ENCODE measurements around the gene MYBBP1A.

Gene MYBBP1A

DNA sequence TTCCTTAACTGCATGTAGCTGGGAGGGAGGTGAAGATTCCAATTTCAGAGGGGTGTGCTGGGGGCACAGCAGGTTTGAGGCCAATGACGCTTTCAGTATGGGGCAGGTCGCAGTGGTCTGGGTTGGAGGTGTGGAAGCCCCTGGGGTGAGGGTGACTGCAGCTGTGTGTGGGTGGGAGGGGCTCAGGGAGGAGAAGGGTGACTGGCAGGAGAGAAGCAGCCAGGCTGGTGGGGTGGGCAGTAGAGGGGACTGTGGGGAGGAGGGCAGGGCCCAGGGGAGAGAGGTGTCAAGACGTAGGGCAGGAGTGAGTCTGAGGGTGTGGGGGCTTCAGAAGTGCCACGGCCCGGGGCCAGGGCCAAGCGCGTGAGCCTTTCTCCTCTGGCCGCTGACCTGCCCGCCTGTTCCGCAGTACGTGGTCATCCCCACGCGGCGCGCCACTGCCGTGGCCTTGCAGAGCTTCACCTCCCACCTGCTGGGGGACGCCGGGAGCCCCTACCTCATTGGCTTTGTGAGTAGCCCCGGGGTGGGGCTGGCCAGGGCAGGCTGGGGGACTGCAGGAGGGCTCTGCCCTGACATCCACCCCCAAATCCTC lies 19.4 kb downstream of the MYBBP1A start:
- DNase-seq: no peak

GRCh38 chr17:4534928-4535666 lies 20.1 kb downstream of the MYBBP1A start:
- no peak for DNase-seq

- DNase-seq: no peak
Measured at GRCh38 chr17:4534515-4534914, 20.7 kb downstream of the MYBBP1A start.

GRCh38 chr17:4533523-4534504 lies 21.4 kb downstream of the MYBBP1A start:
- DNase-seq: no peak

GRCh38 chr17:4532860-4533522 lies 22.2 kb downstream of the MYBBP1A start:
- no peak for DNase-seq

GRCh38 chr17:4531988-4532736 lies 23.0 kb downstream of the MYBBP1A start:
- DNase-seq: no peak

GRCh38 chr17:4530799-4531730 lies 24.1 kb downstream of the MYBBP1A start:
- no peak for DNase-seq

GRCh38 chr17:4529533-4530152 lies 25.5 kb downstream of the MYBBP1A start:
- no peak for DNase-seq

GRCh38 chr17:4527566-4528125 lies 27.5 kb downstream of the MYBBP1A start:
- DNase-seq: no peak

GRCh38 chr17:4527134-4527533 lies 28.1 kb downstream of the MYBBP1A start:
- DNase-seq: no peak

DNA sequence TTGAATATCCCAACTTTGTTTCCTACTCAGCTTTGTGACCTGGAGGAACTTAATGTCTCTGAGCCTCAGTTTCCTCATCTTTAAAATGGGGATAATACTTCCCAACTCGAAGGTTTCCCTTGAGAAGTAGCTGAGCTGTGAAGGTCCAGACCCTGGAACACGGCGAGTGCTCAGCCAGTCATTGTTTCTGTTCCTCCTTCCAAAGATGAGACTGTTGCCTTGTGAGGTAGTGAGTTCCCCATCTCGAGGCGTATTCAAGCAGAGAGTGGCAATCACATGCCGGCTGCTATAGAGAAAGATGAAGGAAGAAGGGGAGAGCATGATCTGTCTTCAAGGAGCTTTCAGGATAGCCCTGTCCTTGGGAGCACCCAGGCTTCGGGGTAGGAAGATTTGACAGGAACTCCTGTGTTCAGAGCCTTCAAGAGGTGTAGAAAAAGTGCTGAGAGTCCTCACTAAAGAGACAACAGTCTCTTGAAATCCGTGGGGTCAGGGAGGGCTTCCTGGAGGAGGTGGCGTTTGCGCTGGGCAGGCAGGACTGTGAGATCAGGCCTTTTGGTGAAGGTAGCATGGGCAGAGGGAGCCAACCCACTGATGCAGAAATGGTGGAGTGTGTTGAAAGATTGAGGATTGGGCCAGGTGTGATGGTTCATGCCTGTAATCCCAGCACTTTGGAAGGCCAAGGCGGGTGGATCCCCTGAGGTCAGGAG lies 29.3 kb downstream of the MYBBP1A start:
- no peak for DNase-seq

DNA sequence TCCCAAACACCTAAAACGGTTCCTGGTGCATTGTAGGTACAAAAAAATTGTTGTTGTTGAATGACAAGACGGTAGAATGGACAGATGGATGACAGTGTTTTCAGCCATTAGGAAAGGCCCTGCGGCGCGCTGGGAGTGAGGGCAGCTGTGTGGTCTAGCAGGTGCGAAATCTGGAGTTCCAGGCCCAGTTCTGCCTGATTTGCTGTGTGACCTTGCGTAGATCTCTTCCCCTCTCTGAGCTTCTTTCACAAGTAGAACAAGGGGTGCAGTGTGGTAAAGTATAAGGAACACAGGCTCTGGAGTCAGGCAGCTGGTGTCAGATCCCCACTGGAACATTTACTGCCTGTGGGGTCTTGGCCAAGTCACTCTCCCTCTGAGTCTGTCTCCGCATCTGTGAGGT lies 31.2 kb downstream of the MYBBP1A start:
- DNase-seq: no peak

DNA sequence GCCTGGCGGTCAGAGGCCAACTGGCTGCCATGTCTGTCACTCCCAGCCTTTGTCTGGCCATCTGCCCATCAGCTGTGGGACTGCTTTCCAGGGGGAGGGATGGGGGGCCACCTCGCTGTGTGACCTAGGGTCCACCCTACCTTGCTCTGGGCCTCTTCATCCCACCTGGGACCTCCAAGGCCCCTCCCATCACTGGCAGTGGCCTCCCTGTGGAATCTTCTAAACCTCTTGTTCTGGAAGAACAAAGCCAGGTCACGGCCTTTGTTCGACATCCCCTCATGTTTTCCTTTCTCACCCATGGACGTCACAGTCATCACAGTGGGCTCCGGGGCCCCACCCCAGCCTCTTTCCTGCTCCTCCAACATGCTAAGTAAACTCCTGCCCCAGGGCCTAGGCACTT lies 32.5 kb downstream of the MYBBP1A start:
- no peak for DNase-seq

- no peak for DNase-seq
Measured at GRCh38 chr17:4520894-4521600, 34.1 kb downstream of the MYBBP1A start.

- no peak for DNase-seq
Measured at GRCh38 chr17:4520060-4520893, 34.9 kb downstream of the MYBBP1A start.

- DNase-seq: no peak
Measured at GRCh38 chr17:4519361-4519788, 35.8 kb downstream of the MYBBP1A start.

GRCh38 chr17:4518901-4519300 lies 36.3 kb downstream of the MYBBP1A start:
- no peak for DNase-seq

GRCh38 chr17:4516735-4517134 lies 38.4 kb downstream of the MYBBP1A start:
- no peak for DNase-seq
